Psoas muscle (tissue), 8 donors: ENCODE results near the gene TBC1D22A. TPM values are rescaled to one million over a fixed set of nuclear protein-coding genes. Genes with fewer than 3 reads are reported as not detected.
A peak's percentile ranks its signal among the peaks of the same experiment; 100 is the strongest.

Source experiments
- ATAC-seq, 4 donors: fragments of 200-7000 bp; cut with Tn5 transposase; one replicate each; pipeline ENCODE4 v1.9.1; 2020; ENCODE audit warnings: moderate library complexity in 3 of 4, mild to moderate bottlenecking in 2 of 4
- DNase-seq, 2 donors: peaks; one replicate each; pipeline ENCODE4 v3.0.0-alpha.2; 2020
- H3K27ac ChIP-seq: fragments of 200-600 bp; one replicate; pipeline ENCODE4 v1.8.0; 2022
- H3K27me3 ChIP-seq, 3 donors: fragments of 200-600 bp in 1 of 3; one replicate each; pipeline versions ENCODE4 v1.6.1 to v1.8.0; 2013 to 2022; ENCODE audit warnings: low read length in 2 of 3, mild to moderate bottlenecking in 2 of 3, moderate library complexity in 1 of 3; ENCODE audit not compliant: insufficient read depth in 3 of 3
- H3K36me3 ChIP-seq, 2 donors: fragments of 200-600 bp in 1 of 2; one replicate each; pipeline versions ENCODE4 v1.6.1 to v1.8.0; 2013 to 2022; ENCODE audit warnings: low read depth in 1 of 2, mild to moderate bottlenecking in 1 of 2, moderate library complexity in 1 of 2; ENCODE audit not compliant: insufficient read depth in 1 of 2
- H3K4me1 ChIP-seq: fragments of 200-600 bp; one replicate; pipeline ENCODE4 v1.8.0; 2022
- H3K4me3 ChIP-seq: fragments of 200-600 bp; one replicate; pipeline ENCODE4 v1.8.0; 2022; ENCODE audit warnings: mild to moderate bottlenecking
- H3K9me3 ChIP-seq: fragments of 200-600 bp; one replicate; pipeline ENCODE4 v1.8.0; 2022
- WGBS, 3 donors: extraction: QIAGEN DNeasy Blood & Tissue Kit; methylation state at CpG; one replicate each; pipeline versions ENCODE4 v1.1.6 to v1.1.7; 2013; 5-methylcytosine and 5-hydroxymethylcytosine counted together
- intact Hi-C, 2 donors: fragments of 100-400 bp; cut with DNase I; formaldehyde crosslinking; loops; one replicate each; pipeline versions ENCODE4 v1.11.0 to v1.14.2; 2022
- polyA plus RNA-seq, 3 donors: library from polyadenylated mRNA; stranded (reverse); fragments of 200-250 nt; gene quantifications; one replicate each; pipeline ENCODE4 v1.2.3, GENCODE V29; 2013
- total RNA-seq, 4 donors: library from RNA; stranded (reverse); fragmentation: NEBNext Ultra II Directional in 2 of 4; extraction: Animal tissue kit (Norgen Biotek cat#: 25700) in 2 of 4; gene quantifications; one replicate each; pipeline versions ENCODE4 v1.2.1 to v1.2.4, GENCODE V29; 2021 to 2023
- TF ChIP-seq, protein P1 (sequence below): fragments of 200-600 bp; IDR thresholded peaks from one replicate; pipeline ENCODE4 v1.8.0; 2022; ENCODE audit warnings: antibody characterized with exemption
- donor health status: healthy with polysubstance abuse.
- donor health status: DM: no; HTN: no; CAD: no; lungs with moderate emphysema.
- donor health status: Bipolar disorder and iron deficiency.
- donor health status: healthy.
- donor health status: DM: yes; HTN: yes; CAD: no.
- donor health status: DM: no; HTN: no; CAD: no.
- donor health status: DM: no; HTN: no; CAD: no.
- donor health status: DM: yes; HTN: yes; CAD: no.

Gene TBC1D22A
- total and polyA plus RNA-seq, 7 donors, result 11.7 to 25.0 (median 18.9) TPM

GRCh38 chr22:46736705-46737104 is 25.7 kb upstream of the TBC1D22A start:
- peak overlapping the region; percentile 96 for H3K27ac ChIP-seq
- no peaks in the 10 kb centered on the region for H3K27me3 ChIP-seq
- peak overlapping the region; percentile 84 for H3K4me3 ChIP-seq
- WGBS, 3 donors, result 65 to 75% (median 68%) methylated on average over 8 of the region's 8 CpGs
- peaks cover 72% of the 10 kb centered on the region for H3K4me1 ChIP-seq
- intact Hi-C loops, result loop anchor here (5.0 to 10.0 kb wide), 3 partner anchors 49 to 172 kb away; no protein-coding TSS in a partner anchor
- H3K36me3 ChIP-seq, result no peaks in the 10 kb centered on the region
- H3K9me3 ChIP-seq, result no peaks in the 10 kb centered on the region
- no peak for DNase-seq
- TF ChIP-seq, protein P1, sequence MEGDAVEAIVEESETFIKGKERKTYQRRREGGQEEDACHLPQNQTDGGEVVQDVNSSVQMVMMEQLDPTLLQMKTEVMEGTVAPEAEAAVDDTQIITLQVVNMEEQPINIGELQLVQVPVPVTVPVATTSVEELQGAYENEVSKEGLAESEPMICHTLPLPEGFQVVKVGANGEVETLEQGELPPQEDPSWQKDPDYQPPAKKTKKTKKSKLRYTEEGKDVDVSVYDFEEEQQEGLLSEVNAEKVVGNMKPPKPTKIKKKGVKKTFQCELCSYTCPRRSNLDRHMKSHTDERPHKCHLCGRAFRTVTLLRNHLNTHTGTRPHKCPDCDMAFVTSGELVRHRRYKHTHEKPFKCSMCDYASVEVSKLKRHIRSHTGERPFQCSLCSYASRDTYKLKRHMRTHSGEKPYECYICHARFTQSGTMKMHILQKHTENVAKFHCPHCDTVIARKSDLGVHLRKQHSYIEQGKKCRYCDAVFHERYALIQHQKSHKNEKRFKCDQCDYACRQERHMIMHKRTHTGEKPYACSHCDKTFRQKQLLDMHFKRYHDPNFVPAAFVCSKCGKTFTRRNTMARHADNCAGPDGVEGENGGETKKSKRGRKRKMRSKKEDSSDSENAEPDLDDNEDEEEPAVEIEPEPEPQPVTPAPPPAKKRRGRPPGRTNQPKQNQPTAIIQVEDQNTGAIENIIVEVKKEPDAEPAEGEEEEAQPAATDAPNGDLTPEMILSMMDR, result no peak
- no peak for ATAC-seq

DNA sequence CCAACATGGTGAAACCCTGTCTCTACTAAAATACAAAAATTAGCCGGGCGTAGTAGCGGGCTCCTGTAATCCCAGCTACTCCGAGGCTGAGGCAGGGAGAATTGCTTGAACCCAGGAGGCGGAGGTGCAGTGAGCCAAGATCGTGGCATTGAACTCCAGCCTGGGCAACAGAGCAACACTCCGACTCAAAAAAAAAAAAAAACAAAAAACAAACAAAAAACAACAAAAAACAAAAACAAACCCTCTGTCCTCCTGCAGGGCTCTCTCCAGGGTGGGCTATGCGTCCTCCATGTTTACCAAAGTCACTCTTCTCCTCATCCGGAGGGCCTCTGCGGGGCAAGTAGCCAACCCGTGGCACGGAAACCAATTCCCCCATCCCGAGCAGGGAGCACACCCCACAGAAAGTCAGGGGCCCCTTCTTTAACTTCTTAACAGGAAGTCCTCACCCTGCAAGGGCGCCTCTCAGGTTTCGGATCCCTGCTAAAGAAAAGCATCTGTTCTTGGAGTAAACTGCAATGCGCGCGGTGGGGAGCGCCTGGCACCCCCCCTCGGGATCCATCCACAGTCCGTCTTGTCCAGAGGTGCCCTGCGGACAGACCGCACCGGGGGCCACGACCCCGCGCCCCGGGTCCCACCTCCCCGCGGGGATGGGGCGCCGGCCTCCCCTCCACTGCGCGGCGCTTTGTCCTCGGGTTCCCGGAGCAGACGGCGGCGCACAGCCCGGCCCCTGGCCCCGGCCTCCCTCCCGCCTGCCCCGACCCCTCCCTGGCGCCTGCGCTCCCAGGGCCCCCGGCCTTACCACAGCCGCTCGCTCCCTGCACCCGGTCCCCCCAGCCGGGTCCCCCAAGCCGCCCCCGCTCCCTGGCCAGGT is 25.1 kb upstream of the TBC1D22A start:
- ATAC-seq (peak in 3 of 4 donors; percentile 3 to 12 (median 4)), DNase-seq (peak; percentile 49 to 70)
- Histone ChIP-seq H3K4me1 (peaks cover 67% of the 10 kb centered on the region), H3K27ac (peak overlapping the region; percentile 96), H3K9me3 (no peaks in the 10 kb centered on the region), H3K36me3 (no peaks in the 10 kb centered on the region), H3K4me3 (peak overlapping the region; percentile 84), H3K27me3 (no peaks in the 10 kb centered on the region)
- intact Hi-C loops, result loop anchor here (5.0 to 10.0 kb wide), 3 partner anchors 50 to 173 kb away; no protein-coding TSS in a partner anchor
- TF ChIP-seq, protein P1, result no peak
- 6 to 8% (median 6%) methylated on average over 42 to 53 of the region's 53 CpGs for WGBS, 3 donors

- H3K4me1 ChIP-seq, result peaks cover 61% of the 10 kb centered on the region
- DNase-seq, result peak; percentile 84
- TF ChIP-seq, protein P1, result no peak
- peak within 1 kb of the TSS; percentile 96 for H3K27ac ChIP-seq
- peak; percentile 59 to 78 (median 69) for ATAC-seq
- H3K27me3 ChIP-seq, result no peaks in the 10 kb centered on the region
- intact Hi-C loops, result loop anchor here (2.0 to 10.0 kb wide), 4 partner anchors 25 to 173 kb away; partner anchors contain the start of gene TBC1D22A (in 1 of the 2)
- peak within 1 kb of the TSS; percentile 84 for H3K4me3 ChIP-seq
- WGBS, 3 donors, result 0 to 1% (median 0%) methylated on average over 24 to 99 of the region's 99 CpGs
- no peaks in the 10 kb centered on the region for H3K36me3 ChIP-seq
- H3K9me3 ChIP-seq, result no peaks in the 10 kb centered on the region
These were observed 24.3 kb upstream of the TBC1D22A start, which contains the start of gene CERK for GRCh38 chr22:46737976-46738646. TSS of gene CERK (minus strand) at chr22:46738252. CDS start at chr22:46738148, 104 bp downstream.

GRCh38 chr22:46738647-46739093 is 23.8 kb upstream of the TBC1D22A start:
- no peaks in the 10 kb centered on the region for H3K9me3 ChIP-seq
- peak overlapping the region; percentile 96 for H3K27ac ChIP-seq
- 18 to 26% (median 20%) methylated on average over 14 to 20 of the region's 20 CpGs for WGBS, 3 donors
- peak overlapping the region; percentile 84 for H3K4me3 ChIP-seq
- ATAC-seq (peak in 1 of 4 donors; percentile 3), DNase-seq (peak in 1 of 2 donors; percentile 26)
- H3K27me3 ChIP-seq, result no peaks in the 10 kb centered on the region
- peaks cover 61% of the 10 kb centered on the region for H3K4me1 ChIP-seq
- intact Hi-C loops, result loop anchor here (2.0 to 10.0 kb wide), 4 partner anchors 24 to 174 kb away; partner anchors contain the start of gene TBC1D22A (in 1 of the 2)
- TF ChIP-seq, protein P1, result no peak
- no peaks in the 10 kb centered on the region for H3K36me3 ChIP-seq
